HEK293T (cell line): ENCODE data around the gene KLHL17.

Source experiments
- CTCF ChIA-PET: fragments of 350-600 bp; formaldehyde crosslinking; extraction: SDS; loops from one replicate; lab custom pipeline; 2021; ENCODE audit warnings: antibody characterized with exemption, inconsistent platforms; lab: Yijun Ruan, JAX
- POLR2A ChIA-PET: fragments of 350-600 bp; formaldehyde crosslinking; extraction: SDS; loops from one replicate; lab custom pipeline; 2020; ENCODE audit warnings: antibody characterized with exemption, inconsistent platforms; lab: Yijun Ruan, JAX
- DNase-seq: peaks from one replicate; pipeline ENCODE4 v3.0.0; 2012; ENCODE audit warnings: mixed read lengths; ENCODE audit errors: extremely low spot score
- ARNT ChIP-seq: fragments of 450-650 bp; IDR thresholded peaks from 2 replicates; pipeline ENCODE4 v1.6.1; 2017; ENCODE audit warnings: mild to moderate bottlenecking
- BHLHE40 ChIP-seq: fragments of 450-650 bp; IDR thresholded peaks from 2 replicates; pipeline ENCODE4 v1.6.1; 2016; ENCODE audit warnings: mild to moderate bottlenecking, moderate library complexity, borderline replicate concordance
- CTBP1 ChIP-seq: fragments of 450-650 bp; IDR thresholded peaks from 2 replicates; pipeline ENCODE4 v1.6.1; 2016; ENCODE audit warnings: borderline replicate concordance
- ELF4 ChIP-seq: fragments of 450-650 bp; IDR thresholded peaks from 2 replicates; pipeline ENCODE4 v1.6.1; 2017; ENCODE audit warnings: antibody characterized with exemption
- FOXA1 ChIP-seq: fragments of 450-650 bp; IDR thresholded peaks from 2 replicates; pipeline ENCODE4 v1.6.1; 2016; ENCODE audit warnings: mild to moderate bottlenecking
- FOXK2 ChIP-seq: fragments of 450-650 bp; IDR thresholded peaks from 2 replicates; pipeline ENCODE4 v1.6.1; 2016; ENCODE audit warnings: mild to moderate bottlenecking
- FOXM1 ChIP-seq: fragments of 450-650 bp; IDR thresholded peaks from 2 replicates; pipeline ENCODE4 v1.6.1; 2017; ENCODE audit warnings: mild to moderate bottlenecking, borderline replicate concordance
- HDGF ChIP-seq: fragments of 450-650 bp; IDR thresholded peaks from 2 replicates; pipeline ENCODE4 v1.6.1; 2017; ENCODE audit warnings: antibody characterized with exemption, borderline replicate concordance
- L3MBTL2 ChIP-seq: fragments of 450-650 bp; conservative IDR thresholded peaks from 2 replicates; pipeline ENCODE4 v1.6.1; 2016; ENCODE audit warnings: mild to moderate bottlenecking
- LEF1 ChIP-seq: fragments of 450-650 bp; IDR thresholded peaks from 2 replicates; pipeline ENCODE4 v1.6.1; 2017; ENCODE audit warnings: mild to moderate bottlenecking, borderline replicate concordance
- NFRKB ChIP-seq: fragments of 450-650 bp; IDR thresholded peaks from 2 replicates; pipeline ENCODE4 v1.6.1; 2016; ENCODE audit warnings: mild to moderate bottlenecking, moderate library complexity
- PKNOX1 ChIP-seq: fragments of 450-650 bp; IDR thresholded peaks from 2 replicates; pipeline ENCODE4 v1.6.1; 2016
- SP1 ChIP-seq: fragments of 450-650 bp; IDR thresholded peaks from 2 replicates; pipeline ENCODE4 v1.6.1; 2017
- SUZ12 ChIP-seq: fragments of 450-650 bp; IDR thresholded peaks from 2 replicates; pipeline ENCODE4 v1.6.1; 2016; ENCODE audit warnings: mild to moderate bottlenecking
- TARDBP ChIP-seq: fragments of 450-650 bp; IDR thresholded peaks from 2 replicates; pipeline ENCODE4 v1.6.1; 2016
- ZNF384 ChIP-seq: fragments of 450-650 bp; IDR thresholded peaks from 2 replicates; pipeline ENCODE4 v1.6.1; 2016

Gene KLHL17

DNA sequence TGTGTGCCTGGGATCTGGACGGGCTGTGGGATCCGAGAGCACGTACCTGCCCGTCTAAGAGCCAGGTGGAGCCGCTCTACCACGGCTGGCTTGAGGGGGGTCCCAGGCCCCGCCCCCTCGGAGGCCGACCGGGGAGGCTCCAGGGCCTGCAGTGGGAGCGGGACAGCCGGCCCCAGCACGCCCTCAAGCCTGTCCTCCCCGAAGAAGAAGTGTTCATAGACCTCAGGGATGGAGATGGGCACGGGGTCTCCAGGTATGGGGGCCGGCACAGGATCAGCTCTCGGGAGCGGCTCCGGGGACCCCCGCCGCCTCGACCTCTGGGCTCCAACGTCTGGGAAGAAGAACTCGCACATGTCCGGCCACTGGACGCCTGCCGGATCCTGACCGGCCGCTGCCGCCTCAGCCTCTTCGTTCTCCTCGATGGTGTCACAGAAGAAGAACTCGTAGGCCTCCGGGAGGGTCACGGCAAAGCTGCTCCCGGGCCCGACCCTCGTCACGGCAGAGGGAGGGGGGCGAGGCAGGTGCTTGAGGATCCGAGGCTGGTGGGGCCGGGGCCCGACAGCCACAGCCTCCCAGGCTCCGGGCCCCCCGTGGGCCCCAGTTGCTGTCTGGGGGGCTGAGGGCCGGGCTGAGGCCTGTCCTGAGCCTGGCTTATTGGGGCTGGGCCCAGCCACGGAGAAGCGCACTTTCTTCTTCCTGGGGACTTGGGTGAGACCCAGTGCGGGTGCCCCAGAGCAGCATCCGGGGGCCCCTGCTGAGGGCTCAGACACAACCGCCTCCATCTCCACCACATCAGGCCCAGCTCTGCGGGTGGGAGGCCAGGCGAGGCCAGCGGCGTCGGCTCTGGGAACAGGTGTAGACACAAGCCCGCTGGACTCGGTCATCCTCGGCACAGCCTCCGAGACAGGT is 18.7 kb downstream of the KLHL17 start:
- POLR2A ChIA-PET: interaction anchor here (1.1 to 3.1 kb wide), 3 partner anchors 14 to 23 kb away, joined by 3 to 14 read pairs (median 12); no protein-coding TSS in a partner anchor
- no peak for DNase-seq
- no peak for TF ChIP-seq TARDBP
- TF ChIP-seq ZNF384: no peak
- TF ChIP-seq FOXK2: no peak
- no peak for TF ChIP-seq NFRKB
- TF ChIP-seq HDGF: no peak
- no peak for TF ChIP-seq PKNOX1
- TF ChIP-seq ELF4: no peak
- TF ChIP-seq SP1: no peak
- no peak for TF ChIP-seq CTBP1
- TF ChIP-seq FOXA1: no peak
- TF ChIP-seq L3MBTL2: no peak
- no peak for TF ChIP-seq SUZ12
- no peak for TF ChIP-seq FOXM1
- TF ChIP-seq LEF1: no peak
- no peak for TF ChIP-seq ARNT
- no peak for TF ChIP-seq BHLHE40
- CTCF ChIA-PET: no interaction called here

GRCh38 chr1:979744-980072 is 19.3 kb downstream of the KLHL17 start:
- ChIA-PET POLR2A (interaction anchor here (0.7 to 3.1 kb wide), 4 partner anchors 13 to 22 kb away, joined by 3 to 14 read pairs (median 8); no protein-coding TSS in a partner anchor), CTCF (no interaction called here)
- DNase-seq: no peak

GRCh38 chr1:980137-980571 is 19.8 kb downstream of the KLHL17 start:
- TF ChIP-seq ELF4: no peak
- TF ChIP-seq L3MBTL2: no peak
- TF ChIP-seq SP1: no peak
- TF ChIP-seq CTBP1: no peak
- TF ChIP-seq PKNOX1: no peak
- TF ChIP-seq NFRKB: no peak
- TF ChIP-seq ARNT: no peak
- TF ChIP-seq SUZ12: no peak
- TF ChIP-seq BHLHE40: no peak
- TF ChIP-seq ZNF384: no peak
- no peak for TF ChIP-seq FOXM1
- no peak for TF ChIP-seq LEF1
- no peak for TF ChIP-seq FOXA1
- no peak for TF ChIP-seq TARDBP
- no peak for TF ChIP-seq FOXK2
- TF ChIP-seq HDGF: no peak
- CTCF ChIA-PET: interaction anchor here (0.9 kb wide), 1 partner anchor 12 kb away, joined by 3 read pairs; no protein-coding TSS in a partner anchor
- POLR2A ChIA-PET: interaction anchor here (0.7 to 3.1 kb wide), 6 partner anchors 12 to 22 kb away, joined by 3 to 14 read pairs (median 4); partner anchors contain the start of gene HES4
- DNase-seq: no peak

More at GRCh38 chr1:979744-980072, 19.3 kb downstream of the KLHL17 start:
- TF ChIP-seq PKNOX1 (no peak), ZNF384 (no peak), L3MBTL2 (no peak), CTBP1 (no peak), FOXA1 (no peak), NFRKB (no peak), BHLHE40 (no peak)

GRCh38 chr1:980602-981395 is 20.4 kb downstream of the KLHL17 start:
- CTCF ChIA-PET: interaction anchor here (0.9 kb wide), 1 partner anchor 13 kb away, joined by 3 read pairs; no protein-coding TSS in a partner anchor
- DNase-seq: no peak
- TF ChIP-seq L3MBTL2 (no peak), SUZ12 (no peak), CTBP1 (no peak), FOXK2 (no peak), LEF1 (no peak), NFRKB (no peak), BHLHE40 (no peak), FOXA1 (no peak), PKNOX1 (no peak), TARDBP (no peak), SP1 (no peak), ZNF384 (no peak), HDGF (no peak), FOXM1 (no peak), ARNT (no peak), ELF4 (no peak)
- POLR2A ChIA-PET: interaction anchor here (1.3 to 3.1 kb wide), 6 partner anchors 13 to 86 kb away, joined by 3 to 14 read pairs (median 4); partner anchors contain the start of gene HES4

- no peak for TF ChIP-seq NFRKB
- no peak for TF ChIP-seq FOXM1
- no peak for TF ChIP-seq SP1
- TF ChIP-seq FOXA1: no peak
- no peak for TF ChIP-seq SUZ12
- no peak for TF ChIP-seq ELF4
- TF ChIP-seq HDGF: no peak
- no peak for DNase-seq
- CTCF ChIA-PET: interaction anchor here (4.2 kb wide), 1 partner anchor 83 kb away, joined by 22 read pairs; no protein-coding TSS in a partner anchor
- POLR2A ChIA-PET: interaction anchor here (1.3 to 3.1 kb wide), 6 partner anchors 13 to 85 kb away, joined by 3 to 14 read pairs (median 4); partner anchors contain the start of gene HES4
Observed at GRCh38 chr1:981491-981954, 21.1 kb downstream of the KLHL17 start.
